Neural progenitor cell (in vitro differentiated cells): Measurements from ENCODE around the gene PIM2.

Source experiments
- EZH2 ChIP-seq: fragments of 200-600 bp; sonication (generic); IDR thresholded peaks from 2 replicates; pipeline ENCODE4 v1.6.1; 2017; ENCODE audit warnings: antibody characterized with exemption, mild to moderate bottlenecking, moderate library complexity
- EZH2phosphoT487 ChIP-seq: fragments of 200-600 bp; sonication (generic); IDR thresholded peaks from 2 replicates; pipeline ENCODE4 v1.6.1; 2017; ENCODE audit warnings: antibody characterized with exemption
- TF ChIP-seq, protein P1 (sequence below): fragments of 200-600 bp; sonication (generic); IDR thresholded peaks from 2 replicates; pipeline ENCODE4 v1.5.1; 2017; ENCODE audit warnings: antibody characterized with exemption, mild to moderate bottlenecking

GRCh38 chrX:48960291-48960690 is 41.5 kb upstream of the PIM2 start:
- TF ChIP-seq, protein P1, sequence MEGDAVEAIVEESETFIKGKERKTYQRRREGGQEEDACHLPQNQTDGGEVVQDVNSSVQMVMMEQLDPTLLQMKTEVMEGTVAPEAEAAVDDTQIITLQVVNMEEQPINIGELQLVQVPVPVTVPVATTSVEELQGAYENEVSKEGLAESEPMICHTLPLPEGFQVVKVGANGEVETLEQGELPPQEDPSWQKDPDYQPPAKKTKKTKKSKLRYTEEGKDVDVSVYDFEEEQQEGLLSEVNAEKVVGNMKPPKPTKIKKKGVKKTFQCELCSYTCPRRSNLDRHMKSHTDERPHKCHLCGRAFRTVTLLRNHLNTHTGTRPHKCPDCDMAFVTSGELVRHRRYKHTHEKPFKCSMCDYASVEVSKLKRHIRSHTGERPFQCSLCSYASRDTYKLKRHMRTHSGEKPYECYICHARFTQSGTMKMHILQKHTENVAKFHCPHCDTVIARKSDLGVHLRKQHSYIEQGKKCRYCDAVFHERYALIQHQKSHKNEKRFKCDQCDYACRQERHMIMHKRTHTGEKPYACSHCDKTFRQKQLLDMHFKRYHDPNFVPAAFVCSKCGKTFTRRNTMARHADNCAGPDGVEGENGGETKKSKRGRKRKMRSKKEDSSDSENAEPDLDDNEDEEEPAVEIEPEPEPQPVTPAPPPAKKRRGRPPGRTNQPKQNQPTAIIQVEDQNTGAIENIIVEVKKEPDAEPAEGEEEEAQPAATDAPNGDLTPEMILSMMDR, result no peak
- TF ChIP-seq EZH2phosphoT487 (no peak), EZH2 (no peak)
